Measurements from ENCODE around the gene KLRC4. TPM values are rescaled to one million over a fixed set of nuclear protein-coding genes. Genes with fewer than 3 reads are reported as not detected.

KLRC4 gene
- total RNA-seq, 1 donor from 2014 or later = not detected

DNA sequence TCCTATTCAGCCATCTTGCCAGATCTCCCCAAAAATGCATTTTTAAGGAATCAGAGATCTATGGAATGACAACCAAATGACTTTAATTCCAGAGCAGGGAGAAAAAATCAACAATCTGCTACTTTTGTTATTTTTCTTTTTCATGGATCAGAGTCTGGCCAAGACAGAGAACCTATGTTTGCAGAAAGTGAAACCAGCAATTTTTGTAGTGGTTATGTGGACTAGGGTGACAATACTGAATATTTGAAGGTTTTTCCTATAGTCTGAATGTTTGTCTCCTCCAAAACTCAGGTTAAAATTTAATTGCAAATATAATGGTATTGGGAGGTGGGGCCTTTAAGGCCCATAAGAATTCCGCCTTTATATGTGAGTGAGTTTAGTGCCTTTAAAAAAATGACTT lies 50.6 kb downstream of the KLRC4 start:
- Mint-ChIP-seq H3K4me1 (ENCODE audit: unreplicated experiment) (peaks cover 12% of the 10 kb centered on the region), H3K27ac (ENCODE audit: unreplicated experiment) (no peak overlapping the region), H3K4me3 (ENCODE audit: unreplicated experiment) (no peak overlapping the region), H3K9me3 (ENCODE audit: unreplicated experiment) (no peaks in the 10 kb centered on the region), H3K36me3 (ENCODE audit: low read depth, unreplicated experiment) (peaks cover 4% of the 10 kb centered on the region), H3K27me3 (ENCODE audit: unreplicated experiment) (no peaks in the 10 kb centered on the region)
- TF ChIP-seq CTCF (IDR thresholded peaks at IDR 0.05; ENCODE audit: unreplicated experiment) = no peak
- no peak for DNase-seq (ENCODE audit: low spot score)

DNA sequence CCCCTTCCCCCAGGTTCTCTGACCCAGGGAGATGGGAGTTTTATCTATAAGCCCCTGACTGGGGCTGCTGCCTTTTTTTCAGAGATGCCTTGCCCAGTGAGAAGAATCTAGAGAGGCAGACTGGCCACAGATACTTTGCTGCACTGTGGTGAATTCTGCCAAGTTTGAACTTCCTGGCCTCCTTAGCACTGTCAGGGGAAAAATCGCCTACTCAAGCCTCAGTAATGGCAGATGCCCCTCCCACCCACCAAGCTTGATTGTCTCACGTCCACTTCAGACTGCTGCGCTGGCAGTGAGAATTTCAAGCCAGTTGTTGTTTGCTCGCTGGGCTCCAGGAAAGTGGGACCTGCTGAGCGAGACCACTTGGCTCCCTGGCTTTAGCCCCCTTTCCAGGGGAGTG lies 51.4 kb downstream of the KLRC4 start:
- Mint-ChIP-seq H3K27me3 (ENCODE audit: unreplicated experiment) (no peaks in the 10 kb centered on the region), H3K36me3 (ENCODE audit: low read depth, unreplicated experiment) (peaks cover 4% of the 10 kb centered on the region), H3K4me1 (ENCODE audit: unreplicated experiment) (peaks cover 12% of the 10 kb centered on the region), H3K27ac (ENCODE audit: unreplicated experiment) (no peak overlapping the region), H3K9me3 (ENCODE audit: unreplicated experiment) (no peaks in the 10 kb centered on the region), H3K4me3 (ENCODE audit: unreplicated experiment) (no peak overlapping the region)
- DNase-seq (ENCODE audit: low spot score) = no peak
- TF ChIP-seq CTCF (IDR thresholded peaks at IDR 0.05; ENCODE audit: unreplicated experiment) = no peak

Other genes with a start within 250 kb of the KLRC4 start
- gene OLR1, start 237.6 kb downstream of the KLRC4 start, total RNA-seq (ENCODE audit: unreplicated experiment) = not detected
- gene TMEM52B, start 230.7 kb downstream of the KLRC4 start, total RNA-seq (ENCODE audit: unreplicated experiment) = not detected
- gene GABARAPL1, start 196.9 kb downstream of the KLRC4 start, total RNA-seq (ENCODE audit: unreplicated experiment) = 133 TPM
- gene KLRD1, start 101.9 kb downstream of the KLRC4 start, total RNA-seq (ENCODE audit: unreplicated experiment) = 0.49 TPM
- gene KLRK1, start 19.7 kb downstream of the KLRC4 start, total RNA-seq (ENCODE audit: unreplicated experiment) = not detected
- gene KLRC3, start 10.8 kb upstream of the KLRC4 start, total RNA-seq (ENCODE audit: unreplicated experiment) = not detected
- gene KLRC2, start 26.3 kb upstream of the KLRC4 start, total RNA-seq (ENCODE audit: unreplicated experiment) = not detected
- not detected for gene KLRC1, start 43.6 kb upstream of the KLRC4 start, total RNA-seq (ENCODE audit: unreplicated experiment)
- gene EIF2S3B, start 96.1 kb upstream of the KLRC4 start, total RNA-seq (ENCODE audit: unreplicated experiment) = 7.6 TPM
- gene MAGOHB, start 203.9 kb upstream of the KLRC4 start, total RNA-seq (ENCODE audit: unreplicated experiment) = 23.8 TPM

Measured in endothelial cell (in vitro differentiated cells).